HG03135 (cell line): ENCODE results near the gene IQGAP2.

ENCODE experiments used
- ATAC-seq: cut with Tn5 transposase; IDR thresholded peaks from one replicate; pipeline ENCODE4 v1.9.1; 2021; ENCODE audit warnings: mild to moderate bottlenecking, moderate library complexity; ENCODE audit not compliant: unreplicated experiment

Gene IQGAP2

GRCh38 chr5:76704131-76704663 lies 301.1 kb downstream of the IQGAP2 start:
- no peak for ATAC-seq

GRCh38 chr5:76705574-76705973 lies 302.5 kb downstream of the IQGAP2 start:
- no peak for ATAC-seq

DNA sequence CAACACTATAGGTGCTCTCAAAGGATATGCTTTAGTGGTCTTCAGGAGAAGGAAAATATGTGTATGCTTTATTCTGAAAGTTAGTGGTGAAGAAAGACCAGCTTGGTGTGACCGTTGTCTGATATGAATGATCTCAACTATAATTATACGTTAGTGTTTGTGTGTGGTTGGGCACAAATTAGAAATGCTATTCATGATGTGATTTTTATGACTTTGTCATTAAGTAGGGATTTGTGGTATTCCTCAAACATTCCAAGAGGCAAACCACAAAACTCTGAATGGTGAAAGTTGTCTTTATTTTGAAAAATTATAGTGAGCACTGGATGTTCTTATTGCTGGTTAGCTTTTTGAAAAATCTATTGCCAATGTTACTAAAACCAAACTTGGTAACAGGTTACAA lies 306.7 kb downstream of the IQGAP2 start:
- no peak for ATAC-seq

GRCh38 chr5:76710991-76711390 lies 307.9 kb downstream of the IQGAP2 start:
- ATAC-seq: no peak

DNA sequence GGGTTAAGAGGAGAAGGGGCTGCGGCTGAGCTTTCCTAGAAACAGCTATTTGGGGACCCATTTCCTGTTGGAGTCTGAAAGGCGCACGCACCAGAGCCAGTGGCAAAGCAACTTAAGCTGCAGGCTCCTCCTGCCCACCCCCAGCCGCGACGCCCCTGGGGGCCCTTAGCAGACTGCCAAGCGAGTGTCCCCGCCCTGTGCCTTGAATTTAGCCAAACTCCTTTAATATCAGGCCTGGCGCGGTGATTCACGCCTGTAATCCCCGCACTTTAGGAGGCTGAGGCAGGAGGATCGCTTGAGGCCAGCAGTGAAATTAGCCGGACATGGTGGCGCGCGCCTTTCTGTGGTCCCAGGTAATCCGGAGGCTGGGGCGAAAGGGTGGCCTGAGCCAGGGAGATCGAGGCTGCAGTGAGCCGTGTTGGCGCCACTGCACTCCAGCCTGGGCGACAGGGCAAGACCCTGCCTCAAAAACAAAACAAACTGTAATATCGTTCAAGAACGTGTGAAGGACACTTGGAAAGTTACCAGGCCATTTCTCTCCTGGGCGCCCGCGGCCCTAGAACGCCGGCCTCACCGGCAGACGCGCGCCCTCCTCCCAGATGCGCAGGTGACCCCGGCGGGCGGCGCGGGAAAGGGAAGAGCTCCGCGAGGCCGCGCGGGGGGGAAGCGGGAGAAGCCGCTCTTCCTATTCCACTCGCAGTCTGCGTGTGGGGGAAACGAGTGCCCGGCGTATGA lies 311.8 kb downstream of the IQGAP2 start:
- ATAC-seq: no peak

GRCh38 chr5:76715486-76715735 lies 312.3 kb downstream of the IQGAP2 start:
- no peak for ATAC-seq

GRCh38 chr5:76715736-76716455 lies 312.8 kb downstream of the IQGAP2 start, which contains the start of gene F2R:
TSS of gene F2R (plus strand) at chr5:76716126. CDS start at chr5:76716308, 182 bp downstream.
- peak; percentile 63 for ATAC-seq

GRCh38 chr5:76716456-76717157 lies 313.5 kb downstream of the IQGAP2 start:
- ATAC-seq: no peak

- no peak for ATAC-seq
Measured at GRCh38 chr5:76717222-76718083, 314.4 kb downstream of the IQGAP2 start.

DNA sequence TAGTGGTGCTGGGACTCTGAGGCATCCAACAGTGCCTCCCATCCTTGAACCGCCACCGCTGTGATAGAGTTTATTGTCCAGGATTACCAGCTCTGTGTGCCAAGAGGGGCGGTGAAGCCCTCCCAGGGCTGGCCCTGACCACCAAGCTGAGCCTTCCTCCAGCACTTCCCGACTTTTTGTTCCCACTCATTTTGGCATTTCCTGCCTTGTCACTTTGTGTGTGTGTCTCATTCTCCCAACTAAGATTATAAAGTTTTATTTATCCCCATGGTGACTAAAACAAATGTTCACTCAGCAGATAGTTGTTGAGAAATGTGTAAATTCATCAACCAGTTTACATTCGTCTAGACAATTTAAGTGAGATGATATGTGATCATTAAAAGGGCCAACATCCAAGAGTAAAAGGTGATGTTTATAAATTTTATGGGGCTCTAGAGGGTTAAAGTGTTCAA lies 315.3 kb downstream of the IQGAP2 start:
- ATAC-seq: no peak

- ATAC-seq: no peak
Measured at GRCh38 chr5:76718880-76719279, 315.8 kb downstream of the IQGAP2 start.

DNA sequence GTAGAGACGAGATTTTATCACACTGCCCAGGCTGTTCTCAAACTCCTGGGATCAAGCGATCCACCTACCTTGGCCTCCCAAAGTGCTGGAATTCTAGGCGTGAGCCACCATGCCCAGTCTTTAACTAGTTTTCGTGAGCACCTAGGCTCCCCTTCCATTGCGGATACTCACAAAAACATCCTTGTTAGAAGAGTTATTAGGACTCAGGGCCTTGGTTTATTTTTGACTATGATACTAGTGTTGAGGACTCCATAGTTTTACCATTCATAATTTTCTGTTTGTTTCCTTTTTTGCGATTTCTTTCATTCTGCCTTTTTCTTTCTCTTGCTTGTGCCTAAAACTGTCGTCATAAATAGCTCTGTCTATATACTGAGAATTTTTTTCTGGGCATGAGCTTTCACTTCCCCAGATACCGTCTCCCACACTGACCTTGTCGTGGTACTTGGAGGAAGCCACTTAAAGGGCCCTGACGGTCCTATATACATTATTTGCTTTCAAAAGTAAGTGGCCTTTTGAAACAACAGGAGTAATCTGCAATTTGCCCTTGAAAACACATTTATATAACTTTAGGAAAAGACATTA lies 318.0 kb downstream of the IQGAP2 start:
- ATAC-seq: peak; percentile 92

- no peak for ATAC-seq
Measured at GRCh38 chr5:76723266-76723665, 320.2 kb downstream of the IQGAP2 start.

DNA sequence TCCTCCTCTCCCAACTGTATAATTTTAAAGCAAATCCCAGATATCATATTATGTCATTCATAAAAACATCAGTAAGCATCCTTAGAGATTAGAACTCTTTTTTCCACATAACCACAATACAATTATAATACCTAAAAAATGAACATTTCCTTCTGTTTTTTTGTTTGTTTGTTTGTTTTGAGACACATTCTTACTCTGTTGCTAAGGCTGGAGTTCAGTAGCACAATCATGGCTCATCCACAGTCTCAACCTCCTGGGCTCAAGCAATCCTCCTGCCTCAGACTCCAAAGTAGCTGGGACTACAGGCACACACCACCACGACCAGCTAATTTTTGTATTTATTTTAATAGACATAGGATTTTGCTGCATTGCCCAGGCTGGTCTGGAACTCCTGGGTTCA lies 320.8 kb downstream of the IQGAP2 start:
- no peak for ATAC-seq

- ATAC-seq: no peak
Measured at GRCh38 chr5:76724871-76725270, 321.8 kb downstream of the IQGAP2 start.

DNA sequence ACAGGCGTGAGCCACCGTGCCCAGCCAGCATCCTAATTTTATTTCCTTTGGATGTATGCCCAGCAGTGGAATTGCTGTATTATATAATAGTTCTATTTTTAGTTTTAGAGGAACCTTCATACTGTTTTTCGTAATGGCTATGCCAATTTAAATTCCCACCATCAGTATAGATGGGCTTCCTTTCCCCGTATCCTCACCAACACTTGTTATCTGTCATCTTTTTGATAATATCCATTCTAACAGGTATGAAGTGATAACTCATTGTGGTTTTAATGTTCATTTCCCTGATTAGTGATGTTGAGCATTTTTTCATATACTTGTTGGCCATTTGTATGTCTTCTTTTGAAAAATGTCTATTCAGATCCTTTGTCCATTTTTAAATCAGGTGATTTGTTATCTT lies 325.9 kb downstream of the IQGAP2 start:
- no peak for ATAC-seq

GRCh38 chr5:76729373-76730290 lies 326.5 kb downstream of the IQGAP2 start:
- ATAC-seq: no peak

- ATAC-seq: no peak
Measured at GRCh38 chr5:76732405-76733048, 329.4 kb downstream of the IQGAP2 start.

- no peak for ATAC-seq
Measured at GRCh38 chr5:76733049-76733417, 329.9 kb downstream of the IQGAP2 start.
